Smooth muscle cell (in vitro differentiated cells): ENCODE results near the gene HDHD5. TPM values are rescaled to one million over a fixed set of nuclear protein-coding genes. Genes with fewer than 3 reads are reported as not detected.

Experiments
- DNase-seq: peaks from one replicate; lab custom pipeline; 2025; ENCODE audit not compliant: unreplicated experiment; lab: John Stamatoyannopoulos, UW
- H2AFZ ChIP-seq: fragments of 200-600 bp; sonication (generic); 2 replicates; pipeline ENCODE4 v1.6.0; 2016; ENCODE audit warnings: antibody characterized with exemption, low read depth, mild to moderate bottlenecking
- H3F3A ChIP-seq: fragments of 200-600 bp; sonication (generic); 2 replicates; pipeline ENCODE4 v1.6.0; 2017; ENCODE audit warnings: antibody characterized with exemption, low read depth
- H3K27ac ChIP-seq: fragments of 200-600 bp; sonication (generic); 2 replicates; pipeline ENCODE4 v1.5.1; 2016; ENCODE audit warnings: low read depth, mild to moderate bottlenecking
- H3K27me3 ChIP-seq: fragments of 200-600 bp; sonication (generic); 2 replicates; pipeline ENCODE4 v1.6.1; 2016; ENCODE audit warnings: low read depth, mild to moderate bottlenecking
- H3K36me3 ChIP-seq: fragments of 200-600 bp; sonication (generic); 2 replicates; pipeline ENCODE4 v1.5.1; 2016; ENCODE audit warnings: low read depth
- H3K4me1 ChIP-seq: fragments of 200-600 bp; sonication (generic); 2 replicates; pipeline ENCODE4 v1.5.1; 2016; ENCODE audit warnings: low read depth
- H3K4me2 ChIP-seq: fragments of 200-600 bp; sonication (generic); 2 replicates; pipeline ENCODE4 v1.6.0; 2016; ENCODE audit warnings: mild to moderate bottlenecking
- H3K4me3 ChIP-seq: fragments of 200-600 bp; sonication (generic); 2 replicates; pipeline ENCODE4 v1.5.1; 2016; ENCODE audit warnings: mild to moderate bottlenecking
- H3K79me2 ChIP-seq: fragments of 200-600 bp; sonication (generic); 2 replicates; pipeline ENCODE4 v1.6.0; 2016; ENCODE audit warnings: low read depth, mild to moderate bottlenecking
- H3K9ac ChIP-seq: fragments of 200-600 bp; sonication (generic); 2 replicates; pipeline ENCODE4 v1.6.0; 2016; ENCODE audit warnings: low read depth
- H3K9me3 ChIP-seq: fragments of 200-600 bp; sonication (generic); replicated peaks from 2 replicates; pipeline ENCODE4 v1.5.1; 2016; ENCODE audit warnings: low read depth
- H4K20me1 ChIP-seq: fragments of 200-600 bp; sonication (generic); 2 replicates; pipeline ENCODE4 v1.6.0; 2016; ENCODE audit warnings: low read depth
- CTCF ChIP-seq: fragments of 200-600 bp; sonication (generic); IDR thresholded peaks from 2 replicates; pipeline ENCODE4 v1.5.1; 2017; ENCODE audit warnings: borderline replicate concordance, mild to moderate bottlenecking, antibody characterized with exemption; ENCODE audit not compliant: insufficient read depth, poor library complexity, severe bottlenecking
- WGBS: methylation state at CpG from one replicate; pipeline ENCODE4 v1.1.7; 2016; ENCODE audit warnings: low lambda C conversion rate; 5-methylcytosine and 5-hydroxymethylcytosine counted together
- polyA plus RNA-seq: library from polyadenylated mRNA; unstranded; fragments of >200 nt; fragmentation: Nextera tagmentation; extraction: Ambion mirVana; gene quantifications from 2 replicates; pipeline ENCODE4 v1.2.1, GENCODE V29; 2016
- total RNA-seq: library from RNA; depleted of rRNA; stranded (reverse); fragments of >200 nt; gene quantifications from 2 replicates; pipeline ENCODE4 v1.2.3, GENCODE V29; 2014

HDHD5 gene
- total and polyA plus RNA-seq, 2 experiments from 2014 or later = 25.5 to 52.1 TPM

GRCh38 chr22:17112491-17113042 lies 46.5 kb downstream of the HDHD5 start:
- H3K36me3 ChIP-seq = no peaks in the 10 kb centered on the region

GRCh38 chr22:17110791-17111550 lies 48.1 kb downstream of the HDHD5 start:
- 93% methylated on average over 10 of the region's 13 CpGs for WGBS
- Histone ChIP-seq H3K4me2 (no peak overlapping the region), H3K36me3 (no peaks in the 10 kb centered on the region), H3K27me3 (no peaks in the 10 kb centered on the region), H3K4me3 (no peak overlapping the region), H2AFZ (no peak overlapping the region), H3K9ac (no peak overlapping the region), H3K27ac (no peak overlapping the region), H4K20me1 (no peaks in the 10 kb centered on the region), H3K4me1 (no peaks in the 10 kb centered on the region), H3F3A (no peaks in the 10 kb centered on the region), H3K9me3 (no peaks in the 10 kb centered on the region), H3K79me2 (no peaks in the 10 kb centered on the region)
- no peak for DNase-seq
- no peak for TF ChIP-seq CTCF

More at GRCh38 chr22:17112491-17113042, 46.5 kb downstream of the HDHD5 start:
- H3K9ac ChIP-seq = no peak overlapping the region
- no peaks in the 10 kb centered on the region for H3F3A ChIP-seq
- no peaks in the 10 kb centered on the region for H3K27me3 ChIP-seq
- 89% methylated on average over 9 of the region's 9 CpGs for WGBS
- H4K20me1 ChIP-seq = no peaks in the 10 kb centered on the region
- H3K79me2 ChIP-seq = no peaks in the 10 kb centered on the region
- H3K4me1 ChIP-seq = peaks cover 6% of the 10 kb centered on the region
- H2AFZ ChIP-seq = no peak overlapping the region
- TF ChIP-seq CTCF = no peak
- H3K4me3 ChIP-seq = no peak overlapping the region
- H3K4me2 ChIP-seq = no peak overlapping the region
- DNase-seq = no peak
- no peaks in the 10 kb centered on the region for H3K9me3 ChIP-seq
- no peak overlapping the region for H3K27ac ChIP-seq

GRCh38 chr22:17109976-17110375 lies 49.1 kb downstream of the HDHD5 start:
- no peak overlapping the region for H3K27ac ChIP-seq
- no peaks in the 10 kb centered on the region for H3K36me3 ChIP-seq
- H3K9me3 ChIP-seq = no peaks in the 10 kb centered on the region
- H3F3A ChIP-seq = no peaks in the 10 kb centered on the region
- WGBS = 93% methylated on average over 16 of the region's 16 CpGs
- H3K79me2 ChIP-seq = no peaks in the 10 kb centered on the region
- no peak for DNase-seq
- no peak overlapping the region for H2AFZ ChIP-seq
- H3K4me1 ChIP-seq = no peaks in the 10 kb centered on the region
- H3K27me3 ChIP-seq = no peaks in the 10 kb centered on the region
- no peak overlapping the region for H3K4me3 ChIP-seq
- no peaks in the 10 kb centered on the region for H4K20me1 ChIP-seq
- H3K4me2 ChIP-seq = no peak overlapping the region
- no peak for TF ChIP-seq CTCF
- no peak overlapping the region for H3K9ac ChIP-seq
